HUES64 (cell line): ENCODE data around the gene EIF1AX.
"Not testable (repeated sequence)": the region's sequence is repeated elsewhere in the genome, so short reads cannot be mapped to it uniquely, and the experiment has no call there.

Experiments used
- H3K27ac ChIP-seq: 2 replicates; pipeline ENCODE4 v1.7.0; 2013; ENCODE audit warnings: low read depth, low read length, inconsistent platforms
- H3K27me3 ChIP-seq: 2 replicates; pipeline ENCODE4 v1.6.1; 2013; ENCODE audit warnings: mild to moderate bottlenecking, low read length; ENCODE audit not compliant: insufficient read depth
- H3K36me3 ChIP-seq: 2 replicates; pipeline ENCODE4 v1.6.1; 2013; ENCODE audit warnings: mild to moderate bottlenecking, low read length; ENCODE audit not compliant: insufficient read depth
- H3K4me1 ChIP-seq: 2 replicates; pipeline ENCODE4 v1.6.1; 2013; ENCODE audit warnings: mild to moderate bottlenecking, low read length, moderate library complexity; ENCODE audit not compliant: insufficient read depth
- H3K4me3 ChIP-seq: 2 replicates; pipeline ENCODE4 v1.5.1; 2013; ENCODE audit warnings: mild to moderate bottlenecking, low read length, moderate library complexity
- H3K9ac ChIP-seq: 2 replicates; pipeline ENCODE4 v1.6.1; 2013; ENCODE audit warnings: mild to moderate bottlenecking, low read depth, low read length
- H3K9me3 ChIP-seq: 2 replicates; pipeline ENCODE4 v1.6.1; 2013; ENCODE audit warnings: low read depth, low read length; ENCODE audit not compliant: insufficient read depth
- WGBS: fragments of 150-250, 120-280 bp; methylation state at CpG from one replicate; pipeline ENCODE4 v1.1.7; 2013; ENCODE audit warnings: missing lambda C conversion rate; 5-methylcytosine and 5-hydroxymethylcytosine counted together

The EIF1AX gene

GRCh38 chrX:20147561-20147960, 5.9 kb upstream of the EIF1AX start:
- Histone ChIP-seq H3K4me3 (no peak overlapping the region), H3K27ac (no peak overlapping the region), H3K27me3 (no peaks in the 10 kb centered on the region), H3K9me3 (no peaks in the 10 kb centered on the region), H3K9ac (no peak overlapping the region), H3K4me1 (no peaks in the 10 kb centered on the region), H3K36me3 (peaks cover 2% of the 10 kb centered on the region; the same call in 1 of the 2 replicates)
- 78% methylated on average over 1 of the region's 1 CpG for WGBS

DNA sequence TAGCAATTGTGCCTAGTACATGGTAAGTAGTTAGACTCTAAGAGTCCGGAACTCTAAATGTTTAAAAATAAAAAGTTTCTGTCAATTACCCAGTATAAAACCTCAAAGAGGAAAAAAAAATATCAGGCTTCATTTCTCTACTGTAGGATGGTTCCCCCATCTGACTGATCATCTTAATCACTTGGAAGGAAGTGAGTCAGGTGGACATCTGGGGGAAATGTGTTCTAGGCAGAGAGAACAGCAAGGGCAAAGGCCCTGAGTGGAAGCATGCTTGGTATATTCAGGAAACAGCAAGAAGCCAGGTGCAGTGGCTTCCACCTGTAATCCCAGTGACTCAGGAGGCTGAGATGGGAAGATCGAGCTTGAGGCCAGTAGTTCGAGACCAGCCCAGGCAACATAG, 2.9 kb upstream of the EIF1AX start:
- 95% methylated on average over 2 of the region's 3 CpGs for WGBS
- Histone ChIP-seq H3K4me1 (no peaks in the 10 kb centered on the region; the same call in 1 of the 2 replicates), H3K36me3 (peaks cover 11% of the 10 kb centered on the region), H3K27me3 (no peaks in the 10 kb centered on the region), H3K27ac (no peak overlapping the region), H3K9ac (no peak overlapping the region), H3K4me3 (no peak overlapping the region), H3K9me3 (no peaks in the 10 kb centered on the region)

DNA sequence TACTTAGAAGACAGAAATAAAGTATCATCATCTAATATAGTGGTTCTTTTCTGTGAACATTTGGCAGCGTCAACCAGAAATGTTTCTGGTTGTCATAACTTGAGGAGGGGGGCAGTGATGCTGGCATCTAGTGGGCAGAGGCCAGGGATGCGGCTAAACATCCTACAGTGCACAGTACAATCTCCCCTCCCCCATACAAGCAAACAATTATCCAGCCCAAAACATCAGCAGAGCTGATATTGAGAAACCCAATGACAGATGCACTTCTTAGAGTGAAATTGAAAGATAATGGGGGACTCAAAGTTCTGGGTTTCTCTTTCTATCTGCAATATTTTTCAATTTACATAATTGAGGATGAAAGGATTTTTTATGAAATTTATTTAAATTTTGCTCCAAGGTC, 1.9 kb upstream of the EIF1AX start:
- Histone ChIP-seq H3K36me3 (peaks cover 20% of the 10 kb centered on the region), H3K27me3 (no peaks in the 10 kb centered on the region)

GRCh38 chrX:20143111-20143510, 1.5 kb upstream of the EIF1AX start:
- Histone ChIP-seq H3K27me3 (no peaks in the 10 kb centered on the region), H3K36me3 (peaks cover 24% of the 10 kb centered on the region), H3K4me3 (no peak overlapping the region), H3K9me3 (no peaks in the 10 kb centered on the region), H3K9ac (no peak overlapping the region), H3K27ac (no peak overlapping the region), H3K4me1 (no peaks in the 10 kb centered on the region; the same call in 1 of the 2 replicates)
- WGBS = 94% methylated on average over 6 of the region's 6 CpGs

More for the DNA sequence above, 1.9 kb upstream of the EIF1AX start:
- Histone ChIP-seq H3K9ac (no peak overlapping the region), H3K27ac (no peak overlapping the region), H3K4me1 (no peaks in the 10 kb centered on the region; the same call in 1 of the 2 replicates), H3K9me3 (no peaks in the 10 kb centered on the region), H3K4me3 (no peak overlapping the region)
- no CpG with 5 or more reads among the region's 2 CpGs for WGBS

DNA sequence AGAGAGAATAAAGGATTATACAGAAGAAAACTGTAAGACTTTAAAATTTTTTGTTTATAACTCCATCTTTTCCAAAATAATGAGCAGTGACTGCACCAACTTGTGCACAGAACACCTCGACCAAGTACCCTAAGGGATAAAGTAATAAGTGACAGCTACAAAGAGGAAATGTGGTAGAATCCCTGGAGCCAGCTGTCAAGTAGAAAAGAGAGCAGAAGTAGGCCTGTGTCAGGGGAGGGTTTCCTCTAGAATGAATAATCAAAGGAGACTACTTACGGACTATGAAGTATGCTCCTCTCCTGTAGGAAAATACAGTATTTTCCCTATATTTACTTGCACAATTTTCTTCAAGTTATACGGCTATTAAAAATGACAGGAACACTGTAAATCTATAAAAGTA, 1.2 kb downstream of the EIF1AX start:
- Histone ChIP-seq H3K9ac (peak overlapping the region; percentile 95), H3K36me3 (peaks cover 47% of the 10 kb centered on the region), H3K27ac (no peak overlapping the region), H3K4me3 (peak overlapping the region; percentile 94), H3K27me3 (no peaks in the 10 kb centered on the region), H3K9me3 (no peaks in the 10 kb centered on the region), H3K4me1 (no peaks in the 10 kb centered on the region; the same call in 1 of the 2 replicates)
- WGBS = 20% methylated on average over 1 of the region's 3 CpGs

GRCh38 chrX:20139966-20140365, 1.7 kb downstream of the EIF1AX start:
- Histone ChIP-seq H3K27ac (no peak overlapping the region), H3K27me3 (no peaks in the 10 kb centered on the region), H3K4me1 (no peaks in the 10 kb centered on the region; the same call in 1 of the 2 replicates), H3K9me3 (no peaks in the 10 kb centered on the region), H3K4me3 (peak overlapping the region; percentile 94), H3K9ac (no peak overlapping the region), H3K36me3 (peaks cover 52% of the 10 kb centered on the region)
- no CpG with 5 or more reads among the region's 2 CpGs for WGBS

GRCh38 chrX:20135944-20136343, 5.7 kb downstream of the EIF1AX start:
- Histone ChIP-seq H3K27ac (no peak overlapping the region), H3K4me3 (no peak overlapping the region), H3K36me3 (peaks cover 89% of the 10 kb centered on the region), H3K4me1 (no peaks in the 10 kb centered on the region; the same call in 1 of the 2 replicates), H3K9me3 (no peaks in the 10 kb centered on the region), H3K9ac (no peak overlapping the region), H3K27me3 (no peaks in the 10 kb centered on the region)
- WGBS = 98% methylated on average over 4 of the region's 5 CpGs

DNA sequence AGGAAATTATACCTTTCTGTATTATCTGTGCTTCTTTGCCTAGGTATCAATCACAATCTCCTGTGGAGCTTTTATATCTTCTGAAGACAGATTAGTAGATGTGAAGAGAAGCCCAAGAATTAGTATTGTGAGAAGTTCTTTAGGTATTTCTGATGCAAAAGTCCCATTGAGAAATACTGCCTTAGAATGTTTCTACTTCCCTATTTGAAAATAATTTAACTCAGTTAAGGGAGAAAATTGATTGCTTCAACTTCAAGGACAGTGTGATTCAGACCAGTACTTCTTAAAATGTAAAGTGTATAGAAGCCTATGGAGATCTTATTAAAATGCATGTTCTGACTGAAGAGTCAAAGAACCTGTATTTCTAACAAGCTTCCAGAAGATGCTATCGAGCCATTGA, 9.0 kb downstream of the EIF1AX start:
- H3K4me3 ChIP-seq = no peak overlapping the region
- no peak overlapping the region for H3K9ac ChIP-seq
- H3K36me3 ChIP-seq = peaks cover 88% of the 10 kb centered on the region
- WGBS = 94% methylated on average over 1 of the region's 1 CpG
- no peaks in the 10 kb centered on the region for H3K4me1 ChIP-seq
- no peaks in the 10 kb centered on the region for H3K9me3 ChIP-seq
- no peaks in the 10 kb centered on the region for H3K27me3 ChIP-seq
- H3K27ac ChIP-seq = no peak overlapping the region

DNA sequence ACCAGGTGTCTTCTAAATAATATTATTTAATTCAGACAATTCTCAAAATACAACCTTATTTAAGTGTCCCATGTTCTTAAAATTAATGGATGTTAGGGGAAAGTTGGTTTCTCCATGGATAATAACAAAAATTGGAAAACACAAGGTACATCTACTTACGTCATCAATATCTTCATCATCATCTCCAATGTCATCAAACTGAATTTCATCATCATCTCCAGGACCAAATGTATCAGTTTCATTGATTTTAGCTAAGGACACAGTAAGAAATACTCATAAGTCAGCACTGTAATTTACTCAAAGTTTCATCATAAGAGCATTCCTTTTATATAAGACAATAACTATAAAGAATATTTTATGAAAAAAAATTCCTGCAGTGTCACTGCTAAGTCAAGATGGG, 11.3 kb downstream of the EIF1AX start:
- Histone ChIP-seq H3K36me3 (peaks cover 70% of the 10 kb centered on the region), H3K27me3 (no peaks in the 10 kb centered on the region), H3K9ac (no peak overlapping the region), H3K9me3 (no peaks in the 10 kb centered on the region), H3K4me3 (no peak overlapping the region), H3K4me1 (no peaks in the 10 kb centered on the region), H3K27ac (no peak overlapping the region)
- 75% methylated on average over 1 of the region's 1 CpG for WGBS

GRCh38 chrX:20129547-20129946, 12.1 kb downstream of the EIF1AX start:
- Histone ChIP-seq H3K27ac (no peak overlapping the region), H3K36me3 (peaks cover 64% of the 10 kb centered on the region), H3K4me1 (no peaks in the 10 kb centered on the region), H3K9ac (no peak overlapping the region), H3K4me3 (no peak overlapping the region), H3K9me3 (no peaks in the 10 kb centered on the region), H3K27me3 (no peaks in the 10 kb centered on the region)
- 100% methylated on average over 1 of the region's 1 CpG for WGBS

- no peaks in the 10 kb centered on the region for H3K27me3 ChIP-seq
- H3K9me3 ChIP-seq = no peaks in the 10 kb centered on the region
- no peak overlapping the region for H3K4me3 ChIP-seq
- no peak overlapping the region for H3K27ac ChIP-seq
- H3K9ac ChIP-seq = no peak overlapping the region
- 91% methylated on average over 3 of the region's 4 CpGs for WGBS
- H3K36me3 ChIP-seq = peaks cover 59% of the 10 kb centered on the region
- no peaks in the 10 kb centered on the region for H3K4me1 ChIP-seq
These were observed 13.0 kb downstream of the EIF1AX start for GRCh38 chrX:20128670-20129069.

DNA sequence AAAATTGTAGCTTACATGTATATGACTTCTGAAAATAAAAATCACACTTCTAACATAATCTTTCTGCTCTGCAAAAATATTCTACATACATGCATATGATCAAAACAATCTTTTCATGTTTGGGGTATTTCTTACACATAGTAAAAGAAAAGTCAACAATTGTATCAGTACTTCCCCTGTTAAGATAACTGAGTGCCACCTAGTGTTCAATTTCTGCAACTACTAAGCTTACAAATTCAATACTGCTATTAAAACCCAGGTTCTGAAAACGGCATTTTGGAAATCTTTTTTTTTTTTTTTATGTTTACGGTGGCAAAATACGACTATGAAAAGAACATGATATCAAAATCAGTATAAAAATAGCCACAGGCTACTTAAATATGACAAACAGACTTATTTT, 14.2 kb downstream of the EIF1AX start:
- H3K9me3 ChIP-seq, H3K4me3 ChIP-seq, H3K27me3 ChIP-seq, H3K9ac ChIP-seq, H3K4me1 ChIP-seq, H3K27ac ChIP-seq: not testable (repeated sequence)
- no CpG with 5 or more reads among the region's 3 CpGs for WGBS
- peaks cover 47% of the 10 kb centered on the region for H3K36me3 ChIP-seq
